GM21576 (cell line): ENCODE results near the gene E2F6.

Experiments
- ATAC-seq: cut with Tn5 transposase; IDR thresholded peaks from one replicate; pipeline ENCODE4 v1.9.1; 2021; ENCODE audit warnings: mild to moderate bottlenecking, moderate library complexity; ENCODE audit not compliant: unreplicated experiment

E2F6 gene, protein sequence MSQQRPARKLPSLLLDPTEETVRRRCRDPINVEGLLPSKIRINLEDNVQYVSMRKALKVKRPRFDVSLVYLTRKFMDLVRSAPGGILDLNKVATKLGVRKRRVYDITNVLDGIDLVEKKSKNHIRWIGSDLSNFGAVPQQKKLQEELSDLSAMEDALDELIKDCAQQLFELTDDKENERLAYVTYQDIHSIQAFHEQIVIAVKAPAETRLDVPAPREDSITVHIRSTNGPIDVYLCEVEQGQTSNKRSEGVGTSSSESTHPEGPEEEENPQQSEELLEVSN

DNA sequence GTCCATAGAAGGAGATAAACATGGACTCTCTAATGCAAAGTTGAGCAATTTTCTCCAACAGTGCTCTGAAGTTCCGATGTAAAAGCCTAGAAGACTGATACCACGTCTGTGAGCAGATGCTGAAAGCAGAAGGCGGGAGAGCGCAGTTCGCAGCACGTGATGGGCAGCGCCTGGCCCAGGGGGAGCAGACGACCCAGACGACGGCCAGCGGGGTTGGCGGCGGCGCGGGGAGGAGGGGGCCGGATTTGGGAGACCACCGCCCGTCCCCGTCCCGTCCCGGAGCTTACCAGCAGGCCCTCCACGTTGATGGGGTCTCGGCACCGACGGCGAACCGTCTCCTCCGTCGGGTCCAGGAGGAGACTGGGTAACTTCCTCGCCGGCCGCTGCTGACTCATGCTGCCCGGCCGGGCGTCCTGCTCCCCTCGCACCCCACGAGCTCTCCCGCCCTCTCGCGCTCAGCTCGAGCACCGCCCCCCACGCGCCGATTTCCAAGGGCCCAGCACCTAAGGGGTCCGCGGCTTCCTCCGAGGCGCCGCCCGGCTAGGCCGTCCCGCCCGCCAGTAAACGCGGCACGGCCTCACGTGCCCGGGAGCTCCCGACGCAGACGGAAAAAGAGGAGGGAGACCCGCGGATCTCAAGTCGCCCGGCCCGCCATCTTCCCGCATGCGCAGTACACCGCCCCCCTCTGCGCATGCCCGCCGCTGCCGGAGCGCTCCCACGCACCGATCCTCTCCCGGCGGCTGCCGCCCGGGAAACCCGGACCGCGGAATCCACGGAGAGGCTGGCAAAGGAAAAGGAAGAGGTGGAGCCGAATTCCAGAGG lies at the start of gene E2F6:
TSS of gene E2F6 (minus strand) at position 677 of the 822 bp plus-strand sequence. CDS start at position 395, 282 bp downstream.
- ATAC-seq, result peak; percentile 60

DNA sequence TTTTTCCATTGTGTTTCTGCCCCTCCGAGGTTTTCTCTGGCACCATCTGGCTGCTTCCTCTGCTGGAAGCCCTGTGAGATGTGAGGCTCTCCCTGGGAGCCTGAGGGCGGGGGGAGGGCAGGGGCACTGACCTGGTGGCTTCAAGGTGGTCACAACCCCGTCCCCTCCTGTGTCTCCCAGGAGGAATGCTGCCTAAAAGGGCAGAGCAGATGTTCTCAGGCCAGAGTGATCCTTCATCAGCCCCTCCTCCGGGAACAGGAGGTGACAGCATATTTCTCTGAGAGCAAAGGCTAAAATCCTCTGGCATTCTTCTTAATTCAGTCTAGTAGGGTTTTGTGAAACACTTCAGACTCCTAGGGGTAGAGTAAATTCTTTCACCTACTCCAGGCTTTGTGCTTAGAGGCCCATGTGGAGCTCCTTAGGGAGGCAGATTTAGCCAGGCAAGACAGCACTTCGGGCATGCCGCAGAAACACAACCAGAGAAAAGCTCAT lies 49.6 kb upstream of the E2F6 start:
- ATAC-seq, result no peak

DNA sequence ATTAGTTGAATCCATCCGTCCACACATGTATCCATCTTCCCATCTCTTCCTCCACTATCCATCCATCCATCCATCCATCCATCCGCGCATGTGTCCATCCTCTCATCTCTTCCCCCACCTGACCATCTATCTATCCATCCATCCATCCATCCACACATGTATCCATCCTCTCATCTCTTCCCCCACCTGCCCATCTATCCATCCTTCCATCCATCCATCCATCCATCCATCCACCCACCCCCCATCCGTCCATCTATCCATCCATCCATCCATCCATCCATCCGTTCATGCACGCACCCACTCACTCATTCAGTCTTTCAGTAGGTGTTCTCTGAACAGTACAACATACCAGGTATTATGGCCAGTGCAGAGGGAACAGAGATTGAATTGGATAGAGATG lies 48.9 kb upstream of the E2F6 start:
- ATAC-seq, result no peak

DNA sequence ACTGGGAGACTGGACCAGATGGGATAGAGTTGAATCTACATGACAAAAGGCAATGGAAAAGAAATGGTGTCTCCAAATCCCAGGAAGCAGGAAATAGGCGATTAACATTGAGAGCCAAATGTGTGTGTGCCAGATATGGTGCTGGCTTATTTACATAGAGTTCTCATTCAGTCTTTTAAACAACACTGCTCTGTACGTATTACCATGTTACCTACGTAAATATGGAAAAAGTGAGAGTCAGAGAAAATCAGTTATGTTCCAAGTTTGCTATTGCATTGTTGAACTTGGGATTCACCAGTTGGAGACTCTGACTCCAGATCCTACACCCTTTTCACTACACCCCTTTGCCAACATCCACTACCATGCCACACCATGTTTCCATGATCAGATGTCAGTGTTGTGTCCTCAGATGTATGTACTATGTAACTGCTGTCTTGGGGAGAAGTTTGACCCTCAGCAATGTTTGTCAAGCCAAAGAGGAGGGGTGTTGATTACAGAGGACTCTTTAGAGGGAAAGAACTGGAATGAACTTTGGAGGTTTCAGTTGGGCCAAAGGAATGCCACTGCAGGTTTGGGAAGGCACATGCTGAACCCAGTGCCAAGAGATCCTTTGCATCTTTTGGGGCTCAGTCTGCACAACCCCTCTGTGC lies 48.2 kb upstream of the E2F6 start:
- no peak for ATAC-seq

DNA sequence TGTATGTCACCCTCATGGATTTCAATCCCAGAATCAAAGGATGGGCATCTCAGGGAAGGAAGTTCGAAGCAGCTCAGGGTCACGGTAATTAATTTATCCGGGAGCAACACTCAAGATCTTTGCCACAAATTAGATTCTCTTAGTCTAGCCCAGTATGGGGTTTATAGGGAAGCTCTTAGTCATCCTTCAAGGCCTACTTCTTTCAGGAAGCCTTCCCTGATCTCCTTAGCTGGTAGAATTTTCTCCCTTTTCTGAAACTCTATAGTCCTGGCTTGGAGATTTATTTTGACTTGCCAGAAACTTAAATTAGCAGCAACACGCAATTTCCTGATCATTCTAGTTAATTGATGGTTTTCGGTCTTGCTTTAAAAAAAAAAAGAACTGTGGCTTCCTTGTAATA lies 47.4 kb upstream of the E2F6 start:
- no peak for ATAC-seq

DNA sequence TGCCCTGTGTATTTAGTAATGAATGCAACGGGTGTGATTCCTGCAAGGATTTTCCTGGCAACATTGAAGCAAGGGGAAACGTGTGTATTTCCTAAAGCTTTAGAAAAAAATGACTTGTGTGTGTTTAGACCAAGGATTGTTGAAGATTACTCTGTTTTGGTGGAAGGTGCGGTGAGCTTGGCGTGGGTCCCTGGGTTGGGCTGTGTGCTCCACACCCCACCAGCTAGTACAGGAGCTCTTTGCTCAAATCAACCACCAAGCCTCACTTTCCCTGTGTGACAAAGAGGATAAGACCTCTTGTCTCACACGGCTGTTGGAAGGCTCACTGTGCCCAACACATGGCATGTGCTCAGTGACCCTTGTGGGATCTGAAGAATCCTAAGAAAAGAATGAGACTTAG lies 46.5 kb upstream of the E2F6 start:
- no peak for ATAC-seq

DNA sequence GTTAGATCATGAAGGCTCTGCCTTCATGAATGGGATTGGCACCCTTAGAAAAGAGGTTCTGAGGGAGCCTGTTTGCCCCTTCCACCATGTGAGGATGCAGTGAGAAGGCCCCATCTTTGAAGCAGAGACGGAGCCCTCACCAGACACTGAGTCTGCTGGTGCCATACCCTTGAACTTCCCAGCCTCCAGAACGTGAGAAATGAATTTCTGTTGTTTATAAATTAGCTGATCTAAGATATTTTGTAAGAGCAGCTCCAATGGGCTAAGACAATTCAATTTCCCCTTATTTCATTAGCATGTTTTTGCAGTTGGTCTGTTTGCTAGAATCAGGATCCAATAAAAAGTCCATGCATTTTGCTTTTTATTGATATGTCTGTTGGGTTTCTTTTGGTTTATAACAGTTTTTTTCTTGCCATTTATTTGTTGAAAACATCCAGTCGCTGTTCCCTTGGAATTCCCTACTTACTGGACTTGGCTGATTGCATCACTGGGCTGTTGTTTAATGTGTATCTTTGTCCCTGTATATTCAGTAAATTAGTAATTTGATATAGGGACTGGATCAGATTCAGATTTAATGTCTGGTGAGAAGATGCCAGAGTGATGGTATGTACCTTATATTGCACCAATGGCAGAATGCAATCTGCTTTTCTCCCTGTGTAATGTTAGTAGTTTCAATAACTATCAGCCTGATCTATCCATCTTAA lies 43.8 kb upstream of the E2F6 start:
- ATAC-seq, result no peak

DNA sequence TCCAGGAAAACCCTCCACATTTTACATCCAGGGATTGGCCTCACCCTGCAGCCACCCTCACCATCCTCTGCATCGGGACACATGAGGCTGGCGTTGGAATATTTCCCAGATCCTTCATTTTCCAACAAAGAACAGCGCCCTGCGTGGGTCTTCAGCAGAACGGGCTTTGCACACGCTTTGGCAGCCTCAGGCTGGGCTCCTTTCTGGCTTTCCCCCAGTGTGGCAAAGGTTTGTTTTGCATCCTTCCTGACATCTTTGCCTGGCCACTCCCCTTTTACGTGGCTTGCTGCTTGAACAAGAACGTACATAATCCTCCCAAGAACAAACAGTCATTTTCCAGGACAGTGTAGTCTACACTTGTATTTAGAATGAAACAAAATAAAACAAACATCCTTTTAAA lies 42.3 kb upstream of the E2F6 start:
- ATAC-seq, result no peak

DNA sequence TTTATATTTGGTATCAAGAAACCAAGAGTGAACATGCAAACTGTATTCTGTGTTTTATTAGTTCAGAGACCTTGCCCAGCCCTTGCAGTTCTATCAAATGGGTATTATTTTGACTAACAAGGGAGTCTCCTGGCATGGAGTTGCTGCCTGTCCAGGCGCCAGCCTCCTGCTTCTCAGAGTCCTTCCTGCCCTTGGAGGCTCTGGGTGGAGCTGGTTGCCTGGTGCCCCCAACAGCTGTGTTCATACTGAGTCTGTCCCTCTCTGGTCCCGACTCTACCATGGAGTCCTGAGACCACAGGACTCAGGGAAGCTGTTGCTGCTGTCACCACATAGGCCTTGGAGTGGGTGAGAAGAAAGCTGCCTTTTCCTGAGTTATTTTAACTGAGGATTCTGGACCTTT lies 41.6 kb upstream of the E2F6 start:
- ATAC-seq, result no peak

DNA sequence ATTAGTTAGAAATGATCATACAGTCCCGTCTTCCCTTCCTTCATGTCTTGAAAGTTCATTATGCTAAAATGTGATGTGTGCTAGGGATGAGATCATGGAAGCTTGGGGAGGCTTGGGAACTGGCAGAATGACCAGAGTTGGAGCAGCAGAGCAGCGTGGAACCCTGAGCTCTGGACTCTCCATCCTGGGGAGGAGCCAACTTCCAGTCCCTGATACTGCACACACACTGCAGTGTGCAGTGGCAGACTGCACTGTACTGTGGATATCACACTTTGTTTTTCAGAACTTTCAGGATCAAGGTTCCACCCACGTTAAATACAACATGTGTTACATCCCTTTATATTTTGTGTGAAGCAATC lies 40.6 kb upstream of the E2F6 start:
- ATAC-seq, result no peak

DNA sequence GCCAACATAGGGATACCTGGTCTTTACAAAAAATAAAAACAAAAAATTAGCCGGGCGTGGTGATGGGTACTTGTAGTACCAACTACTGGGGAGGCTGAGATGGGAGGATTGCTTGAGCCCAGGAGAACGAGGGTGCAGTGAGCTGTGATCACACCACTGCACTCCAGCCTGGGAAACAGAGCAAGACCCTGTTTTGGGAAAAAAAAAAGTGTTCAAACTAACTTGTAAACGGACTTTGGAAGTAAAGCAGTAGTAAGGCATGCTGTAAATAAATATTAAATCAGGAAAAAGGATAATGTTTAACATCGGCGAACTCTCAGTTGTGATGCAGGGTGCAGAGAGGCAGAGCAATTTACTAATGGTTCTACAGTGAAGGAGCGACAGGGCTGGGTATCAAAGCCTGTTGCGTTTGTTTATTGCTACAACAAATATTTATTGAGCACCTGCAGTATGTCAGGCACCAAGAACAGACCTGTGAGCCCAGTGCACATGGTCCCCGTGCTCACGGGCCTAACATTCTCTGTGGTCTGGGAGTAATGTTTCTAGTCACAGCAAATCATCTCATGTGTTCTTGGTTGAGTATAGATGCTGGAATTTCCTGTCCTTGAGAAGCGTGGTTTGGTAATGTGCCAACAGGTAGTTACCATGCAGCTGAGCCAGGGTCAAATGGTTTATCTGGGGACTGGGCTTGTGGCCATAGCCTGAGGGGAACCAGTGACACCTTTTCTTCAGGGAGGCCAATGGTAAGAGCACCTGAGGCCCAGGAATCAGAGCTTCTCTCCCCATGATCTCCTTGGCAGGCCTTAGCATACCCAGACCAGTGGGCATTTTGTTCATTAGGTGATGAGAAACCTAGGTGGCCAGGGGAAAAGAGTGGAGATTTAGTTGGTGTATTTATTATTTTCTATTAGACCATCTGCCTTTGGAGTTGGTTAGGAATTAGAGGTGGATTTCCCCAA lies 40.0 kb upstream of the E2F6 start:
- no peak for ATAC-seq

DNA sequence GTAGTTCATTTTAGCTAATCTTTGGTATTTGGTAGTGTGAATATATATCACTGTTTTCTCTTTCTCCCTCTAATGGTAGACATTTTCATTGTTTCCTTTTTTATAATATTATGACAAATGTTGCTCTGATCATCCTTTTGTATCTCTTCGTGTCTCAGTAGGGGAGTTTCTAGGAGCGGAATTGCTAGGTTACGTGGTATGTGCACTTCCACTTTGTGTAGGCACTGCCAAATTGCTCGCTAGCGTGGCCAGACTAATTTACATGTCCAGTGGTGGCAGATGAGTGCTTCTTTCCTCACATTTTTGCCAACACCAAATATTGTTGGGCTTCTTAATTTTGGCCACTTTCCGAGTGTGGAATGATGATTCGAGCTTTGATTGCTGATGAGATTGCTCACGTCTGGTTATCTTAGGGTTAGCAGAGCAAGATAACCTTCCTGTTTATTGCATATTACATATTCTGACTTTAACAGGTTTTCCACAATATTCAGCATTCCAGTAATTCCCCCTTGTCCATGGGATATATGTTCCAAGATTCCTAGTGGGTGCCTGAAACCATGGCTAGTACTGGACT lies 37.5 kb upstream of the E2F6 start:
- no peak for ATAC-seq

DNA sequence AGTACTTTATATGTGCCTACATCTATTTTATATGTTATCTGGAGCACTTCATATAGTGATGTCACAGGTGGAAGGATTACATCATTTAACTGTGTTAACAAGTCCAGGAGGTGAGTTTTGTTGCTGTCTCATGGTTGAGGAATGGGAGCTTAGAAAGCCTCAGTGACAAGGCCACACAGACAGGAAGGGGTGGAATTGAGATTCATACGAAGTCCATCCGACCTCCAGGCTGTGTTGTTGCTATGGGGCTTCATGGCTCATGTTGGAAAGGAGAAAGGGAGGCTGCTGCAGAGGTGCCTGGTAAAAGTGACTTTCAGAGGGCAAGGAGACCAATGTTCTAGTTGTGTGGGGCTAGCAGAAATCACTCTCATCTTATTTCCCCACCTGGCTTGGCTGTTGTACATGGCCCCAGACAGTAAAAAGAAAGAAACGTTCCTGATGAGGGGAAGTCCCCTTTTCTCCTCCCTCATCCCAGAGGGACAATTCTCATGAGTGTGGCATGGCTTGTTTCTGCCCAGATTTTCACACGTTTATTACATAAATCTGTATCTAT lies 36.9 kb upstream of the E2F6 start:
- no peak for ATAC-seq

DNA sequence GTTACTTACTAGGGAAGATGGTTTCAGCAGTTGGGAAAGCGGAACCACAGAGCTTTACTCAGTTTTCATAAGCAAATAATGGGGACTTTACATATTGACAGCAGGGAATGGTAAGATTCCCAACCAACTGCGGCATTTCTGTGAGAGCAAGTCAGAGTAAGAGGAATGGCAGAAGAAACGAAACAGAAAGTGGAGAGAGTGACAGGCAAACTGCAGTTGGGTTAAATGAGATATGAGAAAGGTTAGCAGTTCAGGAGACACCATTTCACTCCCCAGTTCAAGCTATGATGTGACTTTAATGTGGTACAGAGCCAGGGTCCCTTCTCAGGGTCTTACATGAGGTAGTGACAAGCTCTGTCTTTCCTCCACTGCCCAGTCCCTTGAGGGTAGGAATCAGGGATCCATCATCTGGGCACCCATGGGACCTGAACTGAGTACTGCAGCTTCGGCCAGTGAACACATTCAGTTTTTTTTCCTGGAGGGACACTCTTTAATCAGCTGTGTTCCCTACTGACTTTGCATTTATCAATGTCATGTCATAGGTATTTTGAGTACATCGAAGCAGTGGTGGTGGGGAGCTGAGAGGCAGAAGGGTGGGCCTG lies 34.8 kb upstream of the E2F6 start:
- no peak for ATAC-seq

DNA sequence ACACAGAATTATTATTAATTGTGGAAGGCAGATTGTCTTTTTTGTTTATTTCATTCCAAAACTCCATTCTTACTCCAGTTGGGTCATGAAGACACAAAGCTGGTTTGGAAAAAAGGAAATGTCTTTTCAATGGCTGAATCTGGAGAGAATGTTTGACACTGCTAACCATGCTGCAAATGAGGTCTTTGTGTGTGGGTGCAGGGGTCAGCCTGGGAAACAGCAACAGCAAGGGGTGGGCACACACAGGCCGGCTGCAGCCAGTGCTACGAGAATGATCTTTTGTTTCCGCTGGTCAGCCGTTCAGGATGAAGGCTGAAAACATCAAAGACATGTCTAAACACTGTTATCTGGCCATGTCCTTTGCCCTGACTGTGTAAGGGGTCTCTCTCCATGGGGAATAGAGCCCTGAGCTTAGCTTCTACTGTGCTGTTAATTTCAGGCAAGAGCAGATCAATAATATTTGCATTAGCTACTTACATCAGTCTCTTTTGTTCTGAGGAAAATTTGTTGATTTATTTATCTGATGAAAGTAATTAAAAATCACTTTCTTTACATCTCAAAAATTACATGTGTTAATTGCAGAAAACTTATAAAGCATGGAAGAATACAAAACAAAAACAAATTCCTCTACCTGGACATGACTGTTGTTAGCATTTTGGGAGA lies 33.3 kb upstream of the E2F6 start:
- ATAC-seq, result no peak

DNA sequence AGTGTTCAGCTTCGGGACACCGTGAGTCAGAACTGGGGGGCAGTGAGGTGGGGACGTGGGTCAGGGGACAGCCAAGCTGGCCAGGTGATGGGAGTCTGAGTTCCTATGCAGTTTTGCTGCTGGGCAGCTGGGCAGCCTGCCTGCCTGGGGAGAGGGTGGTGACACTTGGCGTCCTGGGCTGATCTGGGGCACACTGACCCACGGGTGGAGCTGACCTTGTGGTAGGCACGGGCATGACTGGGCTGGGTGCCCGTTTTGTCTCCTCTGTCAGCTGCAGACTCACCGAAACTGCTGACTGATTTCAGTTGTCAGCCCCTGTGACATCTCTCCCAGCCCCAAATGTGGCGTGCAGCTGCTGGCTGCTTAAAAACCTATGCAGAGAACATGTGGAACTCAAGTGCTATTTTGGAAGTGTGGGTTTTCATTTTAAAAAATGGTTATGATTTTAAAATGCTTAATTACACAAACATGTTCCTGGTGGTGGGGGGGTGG lies 32.6 kb upstream of the E2F6 start:
- ATAC-seq, result peak; percentile 91

DNA sequence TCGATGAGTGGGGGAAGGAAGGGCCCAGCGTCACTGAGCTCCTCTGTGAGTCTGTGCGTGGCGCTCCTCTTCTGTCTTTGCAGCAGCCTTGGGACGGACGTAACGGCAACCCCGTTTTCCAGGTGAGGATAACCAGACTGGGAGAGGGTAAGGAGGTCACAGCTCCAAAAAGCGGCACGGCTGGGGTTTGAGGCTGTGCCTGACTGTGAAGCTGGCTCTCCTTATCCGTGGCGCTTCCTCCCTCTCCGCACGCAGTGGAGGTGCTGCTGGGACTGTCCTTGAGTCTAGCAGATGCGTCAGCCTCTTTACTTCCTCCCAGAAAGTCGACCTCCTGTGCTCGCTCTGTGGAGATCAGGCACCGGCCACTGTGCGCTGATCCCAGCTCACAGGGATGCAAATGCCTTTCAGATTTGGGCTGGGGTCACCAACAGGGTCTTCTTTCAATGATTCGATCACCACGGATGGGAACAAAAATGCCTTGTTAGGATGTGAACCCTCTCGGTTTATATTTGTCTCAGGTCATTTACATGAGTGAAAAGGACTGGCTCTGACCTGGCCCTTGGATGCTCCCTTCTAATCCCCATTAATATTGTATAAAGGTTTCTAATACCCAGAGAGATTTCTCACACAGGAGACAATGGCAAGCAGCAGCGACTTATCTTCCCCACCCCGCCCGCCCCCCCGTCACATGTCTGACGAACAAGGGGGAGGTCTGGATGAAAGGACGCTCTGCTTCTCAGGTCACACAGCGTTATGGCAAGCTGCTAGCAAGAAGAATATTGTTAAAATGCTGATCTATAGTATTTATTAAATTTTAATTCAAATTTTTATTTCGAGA lies 30.1 kb upstream of the E2F6 start:
- no peak for ATAC-seq
